WTC11 (cell line): Measurements from ENCODE around the gene ST6GALNAC2. TPM values are rescaled to one million over a fixed set of nuclear protein-coding genes. Genes with fewer than 3 reads are reported as not detected.
"Not testable (repeated sequence)": the region's sequence is repeated elsewhere in the genome, so short reads cannot be mapped to it uniquely, and the experiment has no call there.

Experiments
- ATAC-seq: fragments of 200-7000 bp; cut with Tn5 transposase; 2 replicates; pipeline ENCODE4 v1.10.0; 2021; ENCODE audit warnings: mild to moderate bottlenecking, moderate library complexity
- CTCF ChIA-PET: fragments of 300-600 bp; sonication (Branson Sonifier 250); formaldehyde crosslinking; loops from one replicate; lab custom pipeline; 2021; ENCODE audit warnings: antibody characterized with exemption; lab: Charles Lee
- POLR2A ChIA-PET: fragments of 350-600 bp; sonication (Branson Sonifier 250); formaldehyde crosslinking; loops from one replicate; lab custom pipeline; 2021; ENCODE audit warnings: antibody characterized with exemption; lab: Charles Lee
- DNase-seq: peaks from one replicate; pipeline ENCODE4 v3.0.0; 2021; ENCODE audit warnings: low spot score
- H3K27ac Mint-ChIP-seq: 2 replicates; pipeline ENCODE4 v1.8.0; 2021; ENCODE audit warnings: mixed read lengths
- H3K27me3 Mint-ChIP-seq: 2 replicates; pipeline ENCODE4 v1.8.0; 2021; ENCODE audit warnings: low read depth, mild to moderate bottlenecking, moderate library complexity, mixed read lengths
- H3K36me3 Mint-ChIP-seq: 2 replicates; pipeline ENCODE4 v1.8.0; 2021; ENCODE audit warnings: mixed read lengths
- H3K4me1 Mint-ChIP-seq: 2 replicates; pipeline ENCODE4 v1.8.0; 2022; ENCODE audit warnings: mixed read lengths
- H3K4me3 Mint-ChIP-seq: 2 replicates; pipeline ENCODE4 v1.8.0; 2021; ENCODE audit warnings: mild to moderate bottlenecking, moderate library complexity, mixed read lengths
- H3K9me3 Mint-ChIP-seq: 2 replicates; pipeline ENCODE4 v1.8.0; 2021; ENCODE audit warnings: mixed read lengths
- ATF2 ChIP-seq: sonication (generic); formaldehyde crosslinking; IDR thresholded peaks from 2 replicates; pipeline ENCODE4 v1.8.1; 2022; ENCODE audit warnings: low read depth, missing genetic modification reagents, borderline replicate concordance
- CBFB ChIP-seq: sonication (generic); formaldehyde crosslinking; IDR thresholded peaks from 2 replicates; pipeline ENCODE4 v1.8.1; 2022; ENCODE audit warnings: mild to moderate bottlenecking, low read depth, missing genetic modification reagents
- E2F5 ChIP-seq: sonication (generic); formaldehyde crosslinking; IDR thresholded peaks from 2 replicates; pipeline ENCODE4 v1.8.1; 2022; ENCODE audit warnings: mild to moderate bottlenecking, moderate library complexity, missing genetic modification reagents
- FOXP4 ChIP-seq: sonication (generic); formaldehyde crosslinking; IDR thresholded peaks from 2 replicates; pipeline ENCODE4 v1.8.0; 2022; ENCODE audit warnings: mild to moderate bottlenecking, missing genetic modification reagents
- IRF1 ChIP-seq: sonication (generic); formaldehyde crosslinking; IDR thresholded peaks from 2 replicates; pipeline ENCODE4 v1.8.0; 2023; ENCODE audit warnings: missing genetic modification reagents
- MYBL2 ChIP-seq: sonication (generic); formaldehyde crosslinking; IDR thresholded peaks from 2 replicates; pipeline ENCODE4 v1.8.1; 2023; ENCODE audit warnings: mild to moderate bottlenecking, moderate library complexity, missing genetic modification reagents
- NFYB ChIP-seq: sonication (generic); formaldehyde crosslinking; conservative IDR thresholded peaks from 2 replicates; pipeline ENCODE4 v1.8.0; 2022; ENCODE audit warnings: low read depth, missing genetic modification reagents
- OVOL2 ChIP-seq: fragments of 250-450 bp; sonication (Bioruptor Pico); IDR thresholded peaks from 2 replicates; pipeline ENCODE4 v1.9.0; 2021; ENCODE audit warnings: mild to moderate bottlenecking, borderline replicate concordance
- SOX15 ChIP-seq: fragments of 250-450 bp; sonication (Bioruptor Pico); IDR thresholded peaks from 2 replicates; pipeline ENCODE4 v1.9.0; 2021; ENCODE audit warnings: mild to moderate bottlenecking
- SP1 ChIP-seq: sonication (generic); formaldehyde crosslinking; conservative IDR thresholded peaks from 2 replicates; pipeline ENCODE4 v1.8.1; 2022; ENCODE audit warnings: missing genetic modification reagents
- ZNF396 ChIP-seq: fragments of 250-450 bp; sonication (Bioruptor Pico); IDR thresholded peaks from 2 replicates; pipeline ENCODE4 v1.8.0; 2021; ENCODE audit warnings: mild to moderate bottlenecking, moderate library complexity, borderline replicate concordance
- ZNF671 ChIP-seq: fragments of 250-450 bp; sonication (Bioruptor Pico); IDR thresholded peaks from 2 replicates; pipeline ENCODE4 v1.8.0; 2021; ENCODE audit warnings: mild to moderate bottlenecking
- total RNA-seq: library from RNA; stranded (reverse); gene quantifications from 3 replicates; pipeline ENCODE4 v1.2.3, GENCODE V29; 2021
- TF ChIP-seq, protein P1 (sequence below): sonication (generic); formaldehyde crosslinking; IDR thresholded peaks from 2 replicates; pipeline ENCODE4 v1.8.0; 2023; ENCODE audit warnings: mild to moderate bottlenecking, missing genetic modification reagents
- TF ChIP-seq, protein P2 (sequence below): sonication (generic); formaldehyde crosslinking; IDR thresholded peaks from 2 replicates; pipeline ENCODE4 v1.8.0; 2022; ENCODE audit warnings: mild to moderate bottlenecking, missing genetic modification reagents
- TF ChIP-seq, protein P3 (sequence below): sonication (generic); formaldehyde crosslinking; IDR thresholded peaks from 2 replicates; pipeline ENCODE4 v1.8.0; 2022; ENCODE audit warnings: mild to moderate bottlenecking, missing genetic modification reagents

The ST6GALNAC2 gene
- total RNA-seq, 1 experiment from 2014 or later, result not detected

- peaks cover 39% of the 10 kb centered on the region for H3K36me3 Mint-ChIP-seq
- peaks cover 21% of the 10 kb centered on the region for H3K27me3 Mint-ChIP-seq
- H3K27ac Mint-ChIP-seq, result no peak overlapping the region
- H3K4me3 Mint-ChIP-seq, result no peak overlapping the region
- ATAC-seq, result no peak
- DNase-seq, result no peak
- H3K4me1 Mint-ChIP-seq, result 0 out of 2 replicates have a peak, but pooled peaks cover 4% of the 10 kb centered on the region
- ChIA-PET CTCF (interaction anchor here (0.5 to 4.2 kb wide), 9 partner anchors 12 to 217 kb away, joined by 3 to 29 read pairs (median 6); partner anchors contain the start of gene AANAT), POLR2A (no interaction called here)
- TF ChIP-seq IRF1 (CRISPR knock-in tag), result no peak
- no peak for TF ChIP-seq MYBL2 (CRISPR knock-in tag)
- TF ChIP-seq SOX15 (CRISPR knock-in tag), result no peak
- TF ChIP-seq, protein P1, sequence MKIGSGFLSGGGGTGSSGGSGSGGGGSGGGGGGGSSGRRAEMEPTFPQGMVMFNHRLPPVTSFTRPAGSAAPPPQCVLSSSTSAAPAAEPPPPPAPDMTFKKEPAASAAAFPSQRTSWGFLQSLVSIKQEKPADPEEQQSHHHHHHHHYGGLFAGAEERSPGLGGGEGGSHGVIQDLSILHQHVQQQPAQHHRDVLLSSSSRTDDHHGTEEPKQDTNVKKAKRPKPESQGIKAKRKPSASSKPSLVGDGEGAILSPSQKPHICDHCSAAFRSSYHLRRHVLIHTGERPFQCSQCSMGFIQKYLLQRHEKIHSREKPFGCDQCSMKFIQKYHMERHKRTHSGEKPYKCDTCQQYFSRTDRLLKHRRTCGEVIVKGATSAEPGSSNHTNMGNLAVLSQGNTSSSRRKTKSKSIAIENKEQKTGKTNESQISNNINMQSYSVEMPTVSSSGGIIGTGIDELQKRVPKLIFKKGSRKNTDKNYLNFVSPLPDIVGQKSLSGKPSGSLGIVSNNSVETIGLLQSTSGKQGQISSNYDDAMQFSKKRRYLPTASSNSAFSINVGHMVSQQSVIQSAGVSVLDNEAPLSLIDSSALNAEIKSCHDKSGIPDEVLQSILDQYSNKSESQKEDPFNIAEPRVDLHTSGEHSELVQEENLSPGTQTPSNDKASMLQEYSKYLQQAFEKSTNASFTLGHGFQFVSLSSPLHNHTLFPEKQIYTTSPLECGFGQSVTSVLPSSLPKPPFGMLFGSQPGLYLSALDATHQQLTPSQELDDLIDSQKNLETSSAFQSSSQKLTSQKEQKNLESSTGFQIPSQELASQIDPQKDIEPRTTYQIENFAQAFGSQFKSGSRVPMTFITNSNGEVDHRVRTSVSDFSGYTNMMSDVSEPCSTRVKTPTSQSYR, result no peak
- TF ChIP-seq SP1 (CRISPR knock-in tag), result no peak
- TF ChIP-seq, protein P2, sequence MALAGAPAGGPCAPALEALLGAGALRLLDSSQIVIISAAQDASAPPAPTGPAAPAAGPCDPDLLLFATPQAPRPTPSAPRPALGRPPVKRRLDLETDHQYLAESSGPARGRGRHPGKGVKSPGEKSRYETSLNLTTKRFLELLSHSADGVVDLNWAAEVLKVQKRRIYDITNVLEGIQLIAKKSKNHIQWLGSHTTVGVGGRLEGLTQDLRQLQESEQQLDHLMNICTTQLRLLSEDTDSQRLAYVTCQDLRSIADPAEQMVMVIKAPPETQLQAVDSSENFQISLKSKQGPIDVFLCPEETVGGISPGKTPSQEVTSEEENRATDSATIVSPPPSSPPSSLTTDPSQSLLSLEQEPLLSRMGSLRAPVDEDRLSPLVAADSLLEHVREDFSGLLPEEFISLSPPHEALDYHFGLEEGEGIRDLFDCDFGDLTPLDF (CRISPR knock-in tag), result no peak
- no peak for TF ChIP-seq NFYB (CRISPR knock-in tag)
- TF ChIP-seq ATF2 (CRISPR knock-in tag), result no peak
- TF ChIP-seq FOXP4 (CRISPR knock-in tag), result no peak
- TF ChIP-seq, protein P3, sequence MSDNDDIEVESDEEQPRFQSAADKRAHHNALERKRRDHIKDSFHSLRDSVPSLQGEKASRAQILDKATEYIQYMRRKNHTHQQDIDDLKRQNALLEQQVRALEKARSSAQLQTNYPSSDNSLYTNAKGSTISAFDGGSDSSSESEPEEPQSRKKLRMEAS (CRISPR knock-in tag), result no peak
- TF ChIP-seq ZNF396 (CRISPR knock-in tag), result no peak
- no peak for TF ChIP-seq E2F5
- TF ChIP-seq ZNF671 (CRISPR knock-in tag), result no peak
- no peak for TF ChIP-seq OVOL2 (CRISPR knock-in tag)
- TF ChIP-seq CBFB (CRISPR knock-in tag), result no peak
- peaks cover 57% of the 10 kb centered on the region for H3K9me3 Mint-ChIP-seq
Observed at GRCh38 chr17:76611758-76612157, 26.1 kb upstream of the ST6GALNAC2 start.

DNA sequence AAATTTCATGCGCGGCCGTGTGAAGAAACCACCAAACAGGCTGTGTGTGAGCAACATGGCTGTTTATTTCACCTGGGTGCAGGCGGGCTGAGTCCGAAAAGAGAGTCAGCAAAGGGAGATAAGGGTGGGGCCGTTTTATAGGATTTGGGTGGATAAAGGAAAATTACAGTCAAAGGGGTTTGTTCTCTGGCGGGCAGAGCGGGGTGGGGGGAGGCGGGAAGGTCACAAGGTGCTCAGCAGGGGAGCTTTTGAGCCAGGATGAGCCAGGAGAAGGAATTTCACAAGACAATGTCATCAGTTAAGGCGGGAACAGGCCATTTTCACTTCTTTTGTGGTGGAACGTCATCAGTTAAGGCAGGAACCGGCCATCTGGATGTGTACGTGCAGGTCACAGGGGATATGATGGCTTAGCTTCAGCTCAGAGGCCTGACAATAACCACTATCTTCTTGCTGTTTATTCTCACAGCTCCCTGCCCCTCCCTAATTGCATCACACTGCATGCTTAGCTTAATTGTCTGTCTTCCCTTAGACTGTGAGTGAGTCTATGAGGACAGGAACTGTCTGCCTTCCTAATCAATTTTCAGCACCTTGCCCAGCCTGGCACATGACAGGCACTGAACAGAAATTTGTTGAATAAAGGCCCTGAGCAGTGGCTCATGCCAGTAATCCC, 25.6 kb upstream of the ST6GALNAC2 start:
- POLR2A ChIA-PET, result not testable (repeated sequence)

DNA sequence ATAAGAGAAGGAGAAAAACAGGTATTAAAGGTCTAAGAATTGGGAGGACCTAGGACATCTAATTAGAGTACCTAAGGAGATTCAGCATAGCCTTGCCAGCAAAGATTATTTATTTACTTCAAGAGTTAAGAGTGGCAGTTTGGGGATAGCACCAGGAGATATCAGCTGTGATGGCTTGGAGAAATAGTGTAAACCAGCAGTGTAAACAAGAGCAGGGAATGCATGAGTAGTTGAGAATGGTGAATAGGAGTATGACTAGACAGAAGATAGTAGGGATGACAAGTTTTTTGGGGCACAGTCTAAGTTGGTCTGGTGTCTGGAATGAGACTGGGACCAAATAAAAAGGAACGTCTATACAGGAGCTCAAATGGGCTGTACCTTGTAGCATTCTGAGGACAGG, 21.0 kb upstream of the ST6GALNAC2 start:
- ATAC-seq, CTCF ChIA-PET, POLR2A ChIA-PET, H3K4me3 Mint-ChIP-seq, H3K27ac Mint-ChIP-seq, DNase-seq, H3K4me1 Mint-ChIP-seq: not testable (repeated sequence)
- H3K9me3 Mint-ChIP-seq, result peaks cover 39% of the 10 kb centered on the region
- H3K36me3 Mint-ChIP-seq, result peaks cover 28% of the 10 kb centered on the region
- H3K27me3 Mint-ChIP-seq, result peaks cover 12% of the 10 kb centered on the region; the same call in 1 of the 2 replicates

More for the DNA sequence above, 25.6 kb upstream of the ST6GALNAC2 start:
- H3K4me3 Mint-ChIP-seq, DNase-seq, H3K27ac Mint-ChIP-seq, H3K4me1 Mint-ChIP-seq, ATAC-seq: not testable (repeated sequence)
- CTCF ChIA-PET, result interaction anchor here (0.5 to 4.2 kb wide), 7 partner anchors 13 to 216 kb away, joined by 3 to 29 read pairs (median 6); no protein-coding TSS in a partner anchor
- Mint-ChIP-seq H3K36me3 (peaks cover 39% of the 10 kb centered on the region), H3K27me3 (peaks cover 21% of the 10 kb centered on the region), H3K9me3 (peaks cover 57% of the 10 kb centered on the region)
